ENCODE data around the gene PLIN5. TPM values are rescaled to one million over a fixed set of nuclear protein-coding genes. Genes with fewer than 3 reads are reported as not detected.
A peak's percentile ranks its signal among the peaks of the same experiment; 100 is the strongest.
"Not testable (repeated sequence)": the region's sequence is repeated elsewhere in the genome, so short reads cannot be mapped to it uniquely, and the experiment has no call there.

PLIN5 gene
- total and polyA plus RNA-seq, 5 donors: 25.5 to 60.3 (median 29.4) TPM

- no peak overlapping the region for H3K27ac ChIP-seq (ENCODE audit: low read length)
- ATAC-seq: peak; percentile 75 to 88
These were observed 32.6 kb upstream of the PLIN5 start for GRCh38 chr19:4567584-4568071.

GRCh38 chr19:4566402-4567051 lies 31.5 kb upstream of the PLIN5 start:
- no peak overlapping the region for H3K4me3 ChIP-seq (ENCODE audit: low read length)
- 90% methylated on average over 35 of the region's 35 CpGs for WGBS
- intact Hi-C loops (cut with DNase I): no loop called here

More at GRCh38 chr19:4567584-4568071, 32.6 kb upstream of the PLIN5 start:
- no peaks in the 10 kb centered on the region for H3K9me3 ChIP-seq (ENCODE audit: control insufficient read depth, low read length)
- peak; percentile 72 to 88 (median 87) for DNase-seq
- 43% methylated on average over 14 of the region's 14 CpGs for WGBS
- intact Hi-C loops (cut with DNase I): no loop called here
- no peak overlapping the region for H3K4me3 ChIP-seq (ENCODE audit: low read length)
- H3K27me3 ChIP-seq (ENCODE audit: control insufficient read depth, insufficient read depth): no peaks in the 10 kb centered on the region
- H3K4me1 ChIP-seq (ENCODE audit: control insufficient read depth, insufficient read depth, low read length): no peaks in the 10 kb centered on the region

DNA sequence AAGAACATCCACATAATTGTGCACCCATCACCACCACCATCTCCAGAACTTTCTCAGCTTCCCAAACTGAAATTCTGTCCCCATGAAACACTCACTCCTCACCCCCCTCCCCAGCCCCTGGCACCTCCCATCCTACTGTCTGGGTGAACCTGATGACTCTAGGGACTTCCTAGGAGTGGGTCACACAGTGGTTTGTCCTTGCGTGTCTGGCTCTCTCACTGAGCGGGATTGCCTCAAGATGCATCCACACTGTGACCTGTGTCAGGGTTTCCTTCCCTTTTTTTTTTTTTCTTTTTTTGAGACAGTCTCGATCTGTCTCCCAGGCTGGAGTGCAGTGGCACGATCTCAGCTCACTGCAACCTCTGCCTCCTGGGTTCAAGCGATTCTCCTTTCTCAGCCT lies 28.5 kb upstream of the PLIN5 start:
- H3K27me3 ChIP-seq (ENCODE audit: control insufficient read depth, insufficient read depth): not testable (repeated sequence)

More at GRCh38 chr19:4566402-4567051, 31.5 kb upstream of the PLIN5 start:
- DNase-seq (peak in 1 of 3 donors; percentile 46), ATAC-seq (no peak)
- no peaks in the 10 kb centered on the region for H3K27me3 ChIP-seq (ENCODE audit: control insufficient read depth, insufficient read depth)
- no peaks in the 10 kb centered on the region for H3K4me1 ChIP-seq (ENCODE audit: control insufficient read depth, insufficient read depth, low read length)
- H3K27ac ChIP-seq (ENCODE audit: low read length): no peak overlapping the region
- H3K9me3 ChIP-seq (ENCODE audit: control insufficient read depth, low read length): no peaks in the 10 kb centered on the region

DNA sequence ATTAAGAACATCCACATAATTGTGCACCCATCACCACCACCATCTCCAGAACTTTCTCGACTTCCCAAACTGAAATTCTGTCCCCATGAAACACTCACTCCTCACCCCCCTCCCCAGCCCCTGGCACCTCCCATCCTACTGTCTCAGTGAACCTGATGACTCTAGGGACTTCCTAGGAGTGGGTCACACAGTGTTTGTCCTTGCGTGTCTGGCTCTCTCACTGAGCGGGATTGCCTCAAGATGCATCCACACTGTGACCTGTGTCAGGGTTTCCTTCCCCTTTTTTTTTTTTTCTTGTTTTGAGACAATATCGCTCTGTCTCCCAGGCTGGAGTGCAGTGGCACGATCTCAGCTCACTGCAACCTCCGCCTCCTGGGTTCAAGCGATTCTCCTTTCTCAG lies 27.1 kb upstream of the PLIN5 start:
- not testable (repeated sequence) for H3K9me3 ChIP-seq (ENCODE audit: control insufficient read depth, low read length)
- ATAC-seq: peak in 1 of 2 donors; percentile 42

More for the DNA sequence above, 28.5 kb upstream of the PLIN5 start:
- H3K4me3 ChIP-seq (ENCODE audit: low read length); H3K27ac ChIP-seq (ENCODE audit: low read length); intact Hi-C loops (cut with DNase I); H3K9me3 ChIP-seq (ENCODE audit: control insufficient read depth, low read length); H3K4me1 ChIP-seq (ENCODE audit: control insufficient read depth, insufficient read depth, low read length); ATAC-seq: not testable (repeated sequence)
- DNase-seq: peak in 1 of 3 donors; percentile 2
- 77% methylated on average over 5 of the region's 5 CpGs for WGBS

GRCh38 chr19:4559569-4559968 lies 24.5 kb upstream of the PLIN5 start, which contains the start of gene SEMA6B:
Gene SEMA6B, minus strand, starts transcription at chr19:4559684. Its CDS starts 1,227 bp downstream, at chr19:4558457.
- H3K27me3 ChIP-seq (ENCODE audit: control insufficient read depth, insufficient read depth): no peaks in the 10 kb centered on the region
- DNase-seq (peak; percentile 71 to 81 (median 72)), ATAC-seq (peak; percentile 69 to 83)
- H3K27ac ChIP-seq (ENCODE audit: low read length): peak within 1 kb of the TSS; percentile 81
- WGBS: 61% methylated on average over 13 of the region's 13 CpGs
- no peaks in the 10 kb centered on the region for H3K4me1 ChIP-seq (ENCODE audit: control insufficient read depth, insufficient read depth, low read length)
- no peaks in the 10 kb centered on the region for H3K9me3 ChIP-seq (ENCODE audit: control insufficient read depth, low read length)
- peak within 1 kb of the TSS; percentile 65 for H3K4me3 ChIP-seq (ENCODE audit: low read length)
- intact Hi-C loops (cut with DNase I): loop anchor here in 2 of 4 donors (5.0 kb wide), 1 partner anchor 78 kb away; the partner anchor contains the start of gene TNFAIP8L1 (in 2 of the 2)

More for the DNA sequence above, 27.1 kb upstream of the PLIN5 start:
- H3K27me3 ChIP-seq (ENCODE audit: control insufficient read depth, insufficient read depth); H3K4me1 ChIP-seq (ENCODE audit: control insufficient read depth, insufficient read depth, low read length); H3K4me3 ChIP-seq (ENCODE audit: low read length); intact Hi-C loops (cut with DNase I); H3K27ac ChIP-seq (ENCODE audit: low read length); DNase-seq: not testable (repeated sequence)
- WGBS: 72% methylated on average over 7 of the region's 7 CpGs

DNA sequence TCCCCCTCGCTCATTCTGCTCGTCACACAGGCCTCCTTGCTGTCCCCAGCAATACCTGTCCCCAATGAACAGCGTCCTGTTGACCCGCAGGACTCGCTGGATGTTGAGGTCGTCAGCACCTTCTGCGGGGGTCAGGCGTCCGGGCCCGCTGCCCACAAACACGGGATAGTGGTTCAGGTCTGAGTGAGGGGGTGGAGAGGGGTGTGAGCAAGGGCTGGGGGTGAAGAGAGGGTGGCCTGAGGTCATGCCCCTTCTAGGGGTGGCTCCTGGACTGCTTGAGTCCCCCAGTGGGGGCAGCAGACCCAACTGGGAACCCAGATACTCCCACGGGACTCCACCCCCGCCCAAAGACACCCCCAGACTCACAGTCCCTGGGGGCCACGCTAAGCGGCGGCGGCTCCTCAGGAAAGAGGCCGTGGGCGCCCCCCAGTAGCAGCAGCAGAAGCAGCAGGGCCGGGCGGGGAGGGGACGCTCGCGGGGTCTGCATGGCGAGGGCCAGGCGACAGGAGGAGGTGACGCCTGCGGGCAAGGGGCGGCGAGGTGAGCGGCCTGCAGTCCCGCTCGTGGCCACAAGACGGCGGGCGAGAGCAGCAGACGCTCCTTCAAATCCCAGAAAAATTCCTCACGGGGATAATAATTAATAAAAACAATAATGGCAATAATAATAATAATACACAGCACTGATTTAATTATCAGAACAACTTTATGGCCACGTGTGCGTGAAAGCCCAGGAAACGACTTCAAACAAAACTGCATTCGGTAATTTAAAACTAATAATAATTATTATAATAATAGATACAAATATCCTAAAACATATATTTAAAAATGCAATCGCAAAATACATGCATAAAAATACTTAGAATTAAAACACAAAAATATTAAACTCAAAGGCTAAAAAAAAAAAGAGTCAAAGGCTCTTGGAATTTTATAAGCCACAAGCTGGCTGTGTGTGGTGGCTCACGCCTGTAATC lies 23.2 kb upstream of the PLIN5 start:
- peak in 2 of 3 donors; percentile 77 to 78 for DNase-seq
- intact Hi-C loops (cut with DNase I): loop anchor here in 2 of 4 donors (5.0 kb wide), 1 partner anchor 79 kb away; the partner anchor contains the start of gene TNFAIP8L1 (in 2 of the 2)
- no peak for ATAC-seq
- no peaks in the 10 kb centered on the region for H3K27me3 ChIP-seq (ENCODE audit: control insufficient read depth, insufficient read depth)
- H3K27ac ChIP-seq (ENCODE audit: low read length): no peak overlapping the region
- WGBS: 23% methylated on average over 44 of the region's 44 CpGs
- H3K9me3 ChIP-seq (ENCODE audit: control insufficient read depth, low read length): no peaks in the 10 kb centered on the region
- peak overlapping the region; percentile 65 for H3K4me3 ChIP-seq (ENCODE audit: low read length)
- no peaks in the 10 kb centered on the region for H3K4me1 ChIP-seq (ENCODE audit: control insufficient read depth, insufficient read depth, low read length)

GRCh38 chr19:4557144-4557970 lies 22.3 kb upstream of the PLIN5 start:
- Histone ChIP-seq H3K27me3 (ENCODE audit: control insufficient read depth, insufficient read depth) (no peaks in the 10 kb centered on the region), H3K4me3 (ENCODE audit: low read length) (no peak overlapping the region), H3K9me3 (ENCODE audit: control insufficient read depth, low read length) (no peaks in the 10 kb centered on the region), H3K27ac (ENCODE audit: low read length) (no peak overlapping the region), H3K4me1 (ENCODE audit: control insufficient read depth, insufficient read depth, low read length) (no peaks in the 10 kb centered on the region)
- ATAC-seq (peak in 1 of 2 donors; percentile 10), DNase-seq (peak in 1 of 3 donors; percentile 59)
- WGBS: 78% methylated on average over 33 of the region's 33 CpGs
- intact Hi-C loops (cut with DNase I): loop anchor here in 2 of 4 donors (5.0 kb wide), 1 partner anchor 80 kb away; the partner anchor contains the start of gene TNFAIP8L1 (in 2 of the 2)

DNA sequence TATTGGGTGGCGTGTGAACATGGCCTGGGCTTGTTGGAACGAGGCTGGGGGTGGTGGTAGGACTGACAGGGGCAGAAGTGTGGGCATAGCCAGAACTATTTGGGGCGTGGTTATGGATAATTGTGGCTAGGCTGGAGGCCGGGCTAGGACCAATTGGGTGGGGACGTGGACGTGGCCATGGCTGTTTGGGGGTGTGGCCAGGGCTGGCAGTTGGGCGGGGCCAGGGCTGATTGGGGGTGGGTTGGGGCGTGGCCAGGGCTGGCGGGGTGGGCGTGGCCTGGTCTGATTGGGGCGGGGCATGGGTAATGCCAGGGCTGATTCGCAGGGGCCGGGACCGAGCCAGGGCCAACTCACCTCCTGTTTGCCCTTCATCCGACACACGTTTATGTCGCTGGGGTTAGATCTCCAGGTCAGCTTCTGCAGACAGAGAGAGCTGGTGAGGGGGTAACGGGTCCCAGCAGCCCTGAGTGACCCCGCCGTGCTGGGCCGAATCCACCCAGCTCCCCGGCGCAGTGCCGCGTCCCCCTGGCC lies 21.6 kb upstream of the PLIN5 start:
- 74% methylated on average over 25 of the region's 25 CpGs for WGBS
- peak in 2 of 3 donors; percentile 53 to 59 for DNase-seq
- peak; percentile 11 to 51 for ATAC-seq

GRCh38 chr19:4555657-4556561 lies 20.9 kb upstream of the PLIN5 start:
- no peak overlapping the region for H3K27ac ChIP-seq (ENCODE audit: low read length)
- 76% methylated on average over 43 of the region's 43 CpGs for WGBS
- intact Hi-C loops (cut with DNase I): loop anchor here in 2 of 4 donors (5.0 kb wide), 1 partner anchor 81 kb away; the partner anchor contains the start of gene TNFAIP8L1 (in 2 of the 2)
- H3K4me3 ChIP-seq (ENCODE audit: low read length): no peak overlapping the region
- H3K27me3 ChIP-seq (ENCODE audit: control insufficient read depth, insufficient read depth): no peaks in the 10 kb centered on the region
- DNase-seq (no peak), ATAC-seq (peak in 1 of 2 donors; percentile 4)
- no peaks in the 10 kb centered on the region for H3K9me3 ChIP-seq (ENCODE audit: control insufficient read depth, low read length)
- no peaks in the 10 kb centered on the region for H3K4me1 ChIP-seq (ENCODE audit: control insufficient read depth, insufficient read depth, low read length)

More for the DNA sequence above, 21.6 kb upstream of the PLIN5 start:
- no peaks in the 10 kb centered on the region for H3K4me1 ChIP-seq (ENCODE audit: control insufficient read depth, insufficient read depth, low read length)
- no peak overlapping the region for H3K4me3 ChIP-seq (ENCODE audit: low read length)
- no peaks in the 10 kb centered on the region for H3K27me3 ChIP-seq (ENCODE audit: control insufficient read depth, insufficient read depth)
- intact Hi-C loops (cut with DNase I): loop anchor here in 2 of 4 donors (5.0 kb wide), 1 partner anchor 81 kb away; the partner anchor contains the start of gene TNFAIP8L1 (in 2 of the 2)
- H3K9me3 ChIP-seq (ENCODE audit: control insufficient read depth, low read length): no peaks in the 10 kb centered on the region
- no peak overlapping the region for H3K27ac ChIP-seq (ENCODE audit: low read length)
